ENCODE data around the gene ZDHHC18.

Gene ZDHHC18

DNA sequence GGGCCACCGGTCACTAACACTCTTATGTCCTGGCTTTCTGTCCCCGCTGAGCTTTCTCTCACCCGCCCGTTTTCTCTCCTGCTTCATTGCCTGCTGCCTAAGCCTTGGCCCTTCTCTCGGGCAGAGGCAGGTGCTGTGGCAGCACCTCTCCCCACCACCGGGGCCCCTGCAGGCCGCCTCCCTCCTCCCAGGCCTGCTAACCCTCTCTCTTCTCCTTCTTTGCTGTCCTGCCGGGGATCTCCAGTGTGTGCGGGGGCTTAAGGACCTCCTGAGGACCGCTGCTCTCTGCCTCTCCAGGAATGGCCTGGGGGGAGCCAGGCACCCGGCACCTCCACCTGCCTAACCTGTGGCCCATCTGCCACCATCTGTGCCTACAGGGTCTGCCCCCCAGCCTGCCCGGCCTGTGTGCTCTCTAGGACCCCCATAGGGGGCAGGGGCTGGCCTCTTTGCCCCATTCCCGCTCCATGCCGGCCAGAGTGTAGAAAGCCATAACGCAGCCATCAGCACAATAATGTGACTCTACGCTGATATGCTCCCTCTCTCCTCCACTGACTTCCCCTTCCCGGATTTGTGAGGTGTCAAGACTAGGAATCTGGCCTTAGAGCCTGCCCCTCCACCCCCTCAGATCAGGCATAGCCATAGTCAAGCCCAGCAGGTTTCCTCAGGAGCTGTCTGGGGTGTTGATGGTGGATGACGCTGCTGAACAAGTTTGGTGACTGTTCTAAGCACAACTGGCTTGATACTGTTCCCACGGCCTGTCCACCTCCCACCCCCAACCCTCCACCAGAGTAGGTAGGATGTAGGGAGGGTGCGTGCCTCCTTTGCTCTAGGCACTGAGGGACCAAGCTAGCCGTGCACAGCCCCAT lies 30.3 kb downstream of the ZDHHC18 start:
- Histone ChIP-seq H3K4me1 (ENCODE audit: control insufficient read depth, insufficient read depth, low read length) (no peaks in the 10 kb centered on the region), H3K9me3 (ENCODE audit: control insufficient read depth, insufficient read depth, low read depth, low read length) (no peaks in the 10 kb centered on the region), H3K36me3 (ENCODE audit: control insufficient read depth in 2 of 2, insufficient read depth in 1 of 2, low read length in 2 of 2) (peaks cover 0 to 46% of the 10 kb centered on the region in 2 experiments; a peak in 1 of 3 replicates), H3K4me3 (ENCODE audit: low read depth, low read length) (no peak overlapping the region), H3K27ac (ENCODE audit: extremely low read depth, low read depth, low read length) (no peak overlapping the region)
- TF ChIP-seq ZNF600 (tag by site-specific recombination; IDR thresholded peaks at IDR 0.05) (peak; percentile 61; the same call in 1 of the 2 replicates), ZNF341 (tag by site-specific recombination; IDR thresholded peaks at IDR 0.05; ENCODE audit: low read depth) (peak; percentile 27; the same call in 1 of the 2 replicates), ZNF335 (tag by site-specific recombination; conservative IDR thresholded peaks at IDR 0.05) (peak; percentile 48; the same call in 1 of the 2 replicates), ZIC2 (tag by site-specific recombination; IDR thresholded peaks at IDR 0.05) (peak; percentile 41), ZNF2 (tag by site-specific recombination; IDR thresholded peaks at IDR 0.05) (no peak), ZFHX2 (tag by site-specific recombination; conservative IDR thresholded peaks at IDR 0.05) (peak; percentile 28; the same call in 1 of the 2 replicates), ZNF639 (tag by site-specific recombination; IDR thresholded peaks at IDR 0.05) (no peak)
- ChIA-PET CTCF (interaction anchor here (0.8 to 2.6 kb wide), 4 partner anchors 20 to 254 kb away, joined by 3 to 7 read pairs (median 4); no protein-coding TSS in a partner anchor), POLR2A (interaction anchor here (1.2 to 2.3 kb wide), 2 partner anchors 8 to 15 kb away, joined by 3 to 9 read pairs; no protein-coding TSS in a partner anchor)

DNA sequence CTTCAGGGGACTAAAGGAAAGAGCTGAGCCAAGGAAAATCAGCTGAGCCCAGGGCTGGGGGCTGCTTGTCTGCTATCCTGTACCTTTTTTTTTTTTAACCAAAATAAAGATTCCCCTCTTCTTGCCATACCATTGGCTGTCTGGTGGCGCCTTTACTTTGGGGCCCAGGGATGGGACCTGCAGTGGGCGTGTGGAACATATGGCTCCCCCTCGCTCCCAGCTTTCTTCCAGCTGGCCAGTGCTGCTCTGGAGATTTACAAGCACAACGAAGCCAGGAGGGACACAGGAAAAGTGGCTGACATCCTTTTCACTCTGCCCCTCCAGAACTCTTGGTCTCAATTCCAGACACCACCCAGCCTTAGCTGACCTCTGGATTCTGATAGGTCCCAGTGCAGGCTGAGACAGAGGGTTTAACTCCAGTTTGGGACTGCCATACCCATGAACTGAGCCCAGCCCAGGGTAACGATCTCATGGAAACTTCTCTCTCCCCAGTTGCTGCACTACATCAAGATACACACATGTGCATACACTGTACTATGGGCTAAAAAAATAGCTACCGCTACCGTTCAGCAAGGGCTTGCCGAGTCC lies 31.1 kb downstream of the ZDHHC18 start:
- no peak overlapping the region for H3K27ac ChIP-seq (ENCODE audit: extremely low read depth, low read depth, low read length)
- peak; percentile 49; the same call in 1 of the 2 replicates for TF ChIP-seq ZBTB20 (tag by site-specific recombination; IDR thresholded peaks at IDR 0.05)
- TF ChIP-seq ZBTB26 (tag by site-specific recombination; optimal IDR thresholded peaks at IDR 0.05) = peak; percentile 9
- TF ChIP-seq ZNF548 (tag by site-specific recombination; IDR thresholded peaks at IDR 0.05) = no peak

GRCh38 chr1:26858160-26858559 lies 31.7 kb downstream of the ZDHHC18 start:
- 0 out of 2 replicates have a peak, but pooled peaks cover under 1% of the 10 kb centered on the region for H3K4me1 ChIP-seq (ENCODE audit: control insufficient read depth, insufficient read depth, low read length)
- ChIA-PET CTCF (interaction anchor here (0.5 to 2.6 kb wide), 9 partner anchors 10 to 733 kb away, joined by 3 to 11 read pairs (median 4); no protein-coding TSS in a partner anchor), POLR2A (interaction anchor here (0.9 to 1.5 kb wide), 2 partner anchors 9 to 32 kb away, joined by 3 to 5 read pairs; partner anchors contain the start of gene GPN2)
- H3K4me3 ChIP-seq (ENCODE audit: low read depth, low read length) = no peak overlapping the region
- no peaks in the 10 kb centered on the region for H3K9me3 ChIP-seq (ENCODE audit: control insufficient read depth, insufficient read depth, low read depth, low read length)
- TF ChIP-seq SP7 (tag by site-specific recombination; IDR thresholded peaks at IDR 0.05) (peak; percentile 54; the same call in 1 of the 2 replicates), ZNF544 (tag by site-specific recombination; IDR thresholded peaks at IDR 0.05) (no peak)
- H3K36me3 ChIP-seq (ENCODE audit: control insufficient read depth in 2 of 2, insufficient read depth in 1 of 2, low read length in 2 of 2) = peaks cover 0 to 33% of the 10 kb centered on the region in 2 experiments; a peak in 1 of 3 replicates
- H3K27ac ChIP-seq (ENCODE audit: extremely low read depth, low read depth, low read length) = no peak overlapping the region

More for the DNA sequence above, 31.1 kb downstream of the ZDHHC18 start:
- Histone ChIP-seq H3K4me3 (ENCODE audit: low read depth, low read length) (no peak overlapping the region), H3K36me3 (ENCODE audit: control insufficient read depth in 2 of 2, insufficient read depth in 1 of 2, low read length in 2 of 2) (peaks cover 0 to 39% of the 10 kb centered on the region in 2 experiments; a peak in 1 of 3 replicates), H3K4me1 (ENCODE audit: control insufficient read depth, insufficient read depth, low read length) (no peaks in the 10 kb centered on the region), H3K9me3 (ENCODE audit: control insufficient read depth, insufficient read depth, low read depth, low read length) (no peaks in the 10 kb centered on the region)
- POLR2A ChIA-PET = interaction anchor here (0.9 to 1.5 kb wide), 3 partner anchors 9 to 32 kb away, joined by 3 to 5 read pairs (median 3); partner anchors contain the start of gene GPN2
- CTCF ChIA-PET = interaction anchor here (1.4 to 2.6 kb wide), 2 partner anchors 30 to 46 kb away, joined by 4 to 7 read pairs; no protein-coding TSS in a partner anchor

Measured in HEK293 (cell line).